NT2/D1 (cell line): ENCODE data around the gene PAK2.
"Not testable (repeated sequence)": the region's sequence is repeated elsewhere in the genome, so short reads cannot be mapped to it uniquely, and the experiment has no call there.

Experiments used
- DNase-seq: peaks from one replicate; pipeline ENCODE4 v3.0.0-alpha.2; 2011; ENCODE audit warnings: low read depth, low spot score
- H3K27me3 ChIP-seq: 2 replicates; pipeline ENCODE4 v1.6.0; 2011; ENCODE audit warnings: mild to moderate bottlenecking; ENCODE audit not compliant: insufficient read length, insufficient read depth
- H3K36me3 ChIP-seq: 2 replicates; pipeline ENCODE4 v1.6.1; 2011; ENCODE audit warnings: mild to moderate bottlenecking, low read length, mixed read lengths; ENCODE audit not compliant: insufficient read depth, insufficient read length
- H3K4me1 ChIP-seq: 2 replicates; pipeline ENCODE4 v1.5.1; 2011; ENCODE audit not compliant: insufficient read depth, insufficient read length
- H3K4me3 ChIP-seq: 2 replicates; pipeline ENCODE4 v1.5.1; 2011; ENCODE audit warnings: low read depth; ENCODE audit not compliant: insufficient read length
- H3K9ac ChIP-seq: 2 replicates; pipeline ENCODE4 v1.6.0; 2011; ENCODE audit warnings: low read depth; ENCODE audit not compliant: insufficient read length
- H3K9me3 ChIP-seq: 2 replicates; pipeline ENCODE4 v1.5.1; 2011; ENCODE audit warnings: mild to moderate bottlenecking, low read length; ENCODE audit not compliant: insufficient read depth
- SUZ12 ChIP-seq: IDR thresholded peaks from 2 replicates; pipeline ENCODE4 v1.6.1; 2011; ENCODE audit not compliant: insufficient read length, insufficient read depth; ENCODE audit errors: extremely low read depth
- YY1 ChIP-seq: IDR thresholded peaks from 2 replicates; pipeline ENCODE4 v1.6.1; 2011; ENCODE audit not compliant: insufficient read length, insufficient read depth
- ZNF274 ChIP-seq: IDR thresholded peaks from 2 replicates; pipeline ENCODE4 v1.6.1; 2011; ENCODE audit warnings: mild to moderate bottlenecking, low read depth, low read length

The PAK2 gene

DNA sequence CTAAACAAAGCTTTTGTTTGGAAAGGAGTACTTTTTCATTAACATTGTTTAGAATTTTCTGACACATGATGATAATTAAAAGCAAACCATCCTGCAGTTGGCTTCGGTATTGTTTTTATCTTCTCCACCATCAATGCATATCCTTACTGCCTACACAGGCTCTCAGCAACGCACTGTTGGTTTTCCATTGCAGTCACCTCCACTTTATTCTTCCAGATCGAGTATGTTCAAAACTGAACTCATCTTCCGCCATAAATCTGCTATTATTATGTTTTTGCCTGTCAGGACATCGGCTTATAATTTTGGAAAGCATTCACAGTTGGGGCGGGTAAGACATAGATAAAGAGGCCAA lies 127.5 kb downstream of the PAK2 start:
- H3K9me3 ChIP-seq: peaks cover 9% of the 10 kb centered on the region
- no peak for DNase-seq
- H3K36me3 ChIP-seq: peaks cover 15% of the 10 kb centered on the region
- no peaks in the 10 kb centered on the region for H3K27me3 ChIP-seq
- H3K9ac ChIP-seq: peak overlapping the region; percentile 92
- H3K4me3 ChIP-seq: peak overlapping the region; percentile 62
- H3K4me1 ChIP-seq: peaks cover 2% of the 10 kb centered on the region
- TF ChIP-seq ZNF274: no peak
- no peak for TF ChIP-seq SUZ12

DNA sequence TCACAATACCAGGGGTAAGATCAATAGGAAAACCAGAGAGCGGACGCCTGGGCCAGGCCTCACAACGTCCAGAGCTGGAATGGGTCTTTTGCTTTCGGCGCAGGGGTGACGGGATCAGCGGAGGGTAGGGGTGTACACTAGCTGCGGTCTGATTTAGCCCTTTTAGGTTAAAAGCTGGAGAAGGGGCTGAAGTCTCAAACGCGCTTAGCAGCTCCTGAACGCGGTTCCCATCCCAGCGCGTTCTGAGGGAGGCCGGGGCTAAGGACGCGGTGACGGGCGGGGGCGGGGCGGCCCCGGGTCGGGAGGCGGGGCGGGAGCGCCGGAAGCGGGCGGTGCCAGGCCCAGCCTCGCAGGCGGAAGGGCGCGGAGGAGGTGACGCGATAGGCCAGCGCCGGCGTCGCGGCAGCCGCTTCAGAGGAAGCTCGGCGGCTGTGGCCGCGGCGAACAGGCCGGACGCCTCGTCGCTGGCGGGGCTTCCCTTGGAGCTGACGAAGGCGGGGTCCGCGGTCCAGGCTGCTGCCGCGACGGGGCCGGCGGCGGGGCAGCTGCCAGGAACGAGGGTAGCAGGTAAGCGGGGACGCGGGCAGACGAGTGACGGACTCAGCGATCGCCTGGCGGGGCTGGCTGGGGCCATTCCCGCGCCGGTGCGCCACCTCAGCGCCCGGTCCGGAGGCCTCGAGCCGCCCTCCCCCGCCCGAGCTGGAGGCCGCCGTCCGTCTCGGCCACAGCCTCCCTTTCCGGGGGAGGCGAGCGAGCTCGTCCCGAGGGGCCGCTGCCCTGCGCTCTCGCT lies 128.0 kb downstream of the PAK2 start, which contains the start of gene SENP5:
TSS of gene SENP5 (plus strand) at position 414 of the 790 bp plus-strand sequence. CDS start 17,262 bp downstream, outside the sequence.
- Histone ChIP-seq H3K36me3 (peaks cover 15% of the 10 kb centered on the region), H3K9ac (peak within 1 kb of the TSS; percentile 92)

DNA sequence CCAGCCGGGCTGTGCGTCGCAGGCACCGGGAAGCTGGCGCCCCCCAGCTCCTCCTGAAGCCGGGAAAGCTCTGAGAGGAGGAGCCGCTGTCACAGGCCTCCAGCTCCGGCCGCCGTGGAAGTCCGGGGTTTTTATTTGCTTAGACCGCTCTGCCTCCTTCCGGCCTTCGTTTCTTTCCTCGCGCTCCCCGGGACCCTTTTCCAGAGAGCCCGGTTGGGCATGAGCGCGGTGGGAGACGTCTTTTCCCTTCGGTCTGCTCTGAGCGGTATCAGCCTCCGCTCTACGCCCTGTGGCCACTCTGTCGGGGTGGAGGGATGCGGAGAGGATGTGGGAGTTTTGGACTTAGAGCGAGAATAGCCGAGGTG lies 128.6 kb downstream of the PAK2 start:
- Histone ChIP-seq H3K4me1 (peaks cover 2% of the 10 kb centered on the region), H3K9me3 (peaks cover 3% of the 10 kb centered on the region), H3K9ac (peak overlapping the region; percentile 91), H3K36me3 (peaks cover 15% of the 10 kb centered on the region), H3K27me3 (no peaks in the 10 kb centered on the region), H3K4me3 (peak overlapping the region; percentile 90)
- peak; percentile 8 for DNase-seq
- TF ChIP-seq ZNF274 (no peak), SUZ12 (no peak), YY1 (no peak)

More for the DNA sequence above, 128.0 kb downstream of the PAK2 start, which contains the start of gene SENP5:
- Histone ChIP-seq H3K4me3 (peak within 1 kb of the TSS; percentile 90), H3K9me3 (peaks cover 8% of the 10 kb centered on the region), H3K4me1 (peaks cover 2% of the 10 kb centered on the region), H3K27me3 (no peaks in the 10 kb centered on the region)
- DNase-seq: peak; percentile 85
- TF ChIP-seq SUZ12: no peak
- TF ChIP-seq YY1: no peak
- no peak for TF ChIP-seq ZNF274

DNA sequence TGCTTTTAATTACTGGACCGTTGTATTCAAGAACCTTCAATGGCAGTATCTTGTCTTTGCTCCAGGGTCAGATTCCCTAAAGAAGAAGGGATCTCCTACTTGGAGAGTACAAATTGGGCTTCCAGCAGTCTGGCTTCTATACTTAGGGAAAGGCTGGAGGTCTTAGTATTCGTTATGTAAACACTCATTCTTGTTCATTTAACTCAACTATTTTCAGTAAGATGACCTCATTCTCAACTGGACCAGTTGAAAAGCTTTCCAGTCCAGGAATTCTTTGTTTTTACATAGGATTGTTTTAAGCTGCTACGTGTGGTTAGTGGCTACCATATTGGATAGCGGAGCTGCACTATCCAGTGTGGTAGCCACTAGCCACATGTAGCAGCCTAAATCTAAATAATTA lies 132.7 kb downstream of the PAK2 start:
- TF ChIP-seq ZNF274 (no peak), YY1 (no peak), SUZ12 (no peak)
- Histone ChIP-seq H3K27me3 (no peaks in the 10 kb centered on the region), H3K36me3 (peaks cover 22% of the 10 kb centered on the region), H3K4me1 (peaks cover 2% of the 10 kb centered on the region), H3K9me3 (no peaks in the 10 kb centered on the region), H3K9ac (no peak overlapping the region), H3K4me3 (no peak overlapping the region)
- no peak for DNase-seq

DNA sequence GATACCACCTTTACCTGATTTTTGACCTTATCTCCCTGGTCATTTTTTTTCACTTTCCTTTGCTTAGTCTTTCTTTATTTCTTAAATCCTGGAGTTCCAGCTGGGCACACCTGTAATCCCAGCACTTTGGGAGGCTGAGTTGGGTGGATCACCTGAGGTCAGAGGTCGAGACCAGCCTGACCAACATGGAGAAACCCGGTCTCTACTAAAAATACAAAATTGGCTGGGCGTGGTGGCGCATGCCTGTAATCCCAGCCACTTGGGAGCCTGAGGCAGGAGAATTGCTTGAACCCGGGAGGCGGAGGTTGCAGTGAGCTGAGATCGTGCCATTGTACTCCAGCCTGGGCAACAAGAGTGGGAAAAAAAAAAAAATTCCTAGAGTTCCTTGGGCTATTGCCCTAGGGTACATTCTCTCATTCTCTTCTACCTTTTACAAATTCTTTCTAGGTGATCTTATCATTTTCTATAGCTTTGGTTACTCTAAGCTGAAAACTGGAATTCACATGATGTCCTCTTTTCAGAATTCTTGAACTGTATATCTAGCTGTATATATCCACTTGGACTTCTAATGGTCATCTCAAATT lies 134.9 kb downstream of the PAK2 start:
- H3K4me1 ChIP-seq, H3K27me3 ChIP-seq, H3K9ac ChIP-seq, H3K4me3 ChIP-seq, DNase-seq, H3K9me3 ChIP-seq: not testable (repeated sequence)
- peaks cover 26% of the 10 kb centered on the region for H3K36me3 ChIP-seq

DNA sequence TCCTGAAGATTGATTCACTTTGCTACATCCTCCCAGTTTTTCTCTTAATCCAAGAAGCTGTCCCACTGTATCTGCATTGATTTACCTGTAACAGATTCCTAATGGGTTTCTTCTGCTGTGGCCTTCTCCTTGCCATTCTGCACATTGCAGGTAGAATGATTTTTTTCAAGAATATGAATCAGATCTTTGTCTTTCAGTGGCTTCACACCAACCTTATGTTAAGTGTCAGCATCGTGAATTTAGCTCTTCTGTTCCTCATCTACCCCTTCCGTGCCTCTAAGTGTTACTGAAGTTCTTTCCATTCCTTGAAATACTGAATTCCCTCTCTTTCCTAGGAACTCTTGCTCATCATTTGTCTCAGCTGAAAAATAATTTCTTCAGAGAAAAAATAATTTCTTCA lies 135.6 kb downstream of the PAK2 start:
- H3K4me1 ChIP-seq: no peaks in the 10 kb centered on the region
- H3K27me3 ChIP-seq: no peaks in the 10 kb centered on the region
- peaks cover 20% of the 10 kb centered on the region for H3K36me3 ChIP-seq
- H3K9ac ChIP-seq: no peak overlapping the region
- TF ChIP-seq ZNF274 (no peak), SUZ12 (no peak), YY1 (no peak)
- no peak overlapping the region for H3K4me3 ChIP-seq
- H3K9me3 ChIP-seq: no peaks in the 10 kb centered on the region
- no peak for DNase-seq
